ENCODE measurements around the gene UBE2L6. TPM values are rescaled to one million over a fixed set of nuclear protein-coding genes. Genes with fewer than 3 reads are reported as not detected.

UBE2L6 gene
- total RNA-seq, 1 donor from 2014 or later = 120 TPM

DNA sequence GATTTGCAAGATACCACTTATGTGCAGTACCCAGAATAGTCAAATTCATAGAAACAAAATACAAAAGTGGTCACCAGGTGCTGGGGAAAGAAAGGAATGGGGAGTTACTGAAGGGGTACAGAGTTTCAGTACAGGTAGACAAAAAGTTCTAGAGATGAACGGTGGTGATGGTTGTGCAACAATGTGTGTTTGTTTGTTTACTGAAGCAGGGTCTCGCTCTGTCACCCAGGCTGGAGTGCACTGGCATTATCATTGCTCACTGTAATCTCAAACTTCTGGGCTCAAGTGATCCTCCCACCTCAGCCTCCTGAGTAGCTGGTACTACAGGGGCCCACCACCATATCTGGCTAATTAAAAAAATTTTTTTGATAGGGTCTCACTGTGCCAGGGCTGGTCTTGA is 12.1 kb downstream of the UBE2L6 start:
- TF ChIP-seq, protein P1, sequence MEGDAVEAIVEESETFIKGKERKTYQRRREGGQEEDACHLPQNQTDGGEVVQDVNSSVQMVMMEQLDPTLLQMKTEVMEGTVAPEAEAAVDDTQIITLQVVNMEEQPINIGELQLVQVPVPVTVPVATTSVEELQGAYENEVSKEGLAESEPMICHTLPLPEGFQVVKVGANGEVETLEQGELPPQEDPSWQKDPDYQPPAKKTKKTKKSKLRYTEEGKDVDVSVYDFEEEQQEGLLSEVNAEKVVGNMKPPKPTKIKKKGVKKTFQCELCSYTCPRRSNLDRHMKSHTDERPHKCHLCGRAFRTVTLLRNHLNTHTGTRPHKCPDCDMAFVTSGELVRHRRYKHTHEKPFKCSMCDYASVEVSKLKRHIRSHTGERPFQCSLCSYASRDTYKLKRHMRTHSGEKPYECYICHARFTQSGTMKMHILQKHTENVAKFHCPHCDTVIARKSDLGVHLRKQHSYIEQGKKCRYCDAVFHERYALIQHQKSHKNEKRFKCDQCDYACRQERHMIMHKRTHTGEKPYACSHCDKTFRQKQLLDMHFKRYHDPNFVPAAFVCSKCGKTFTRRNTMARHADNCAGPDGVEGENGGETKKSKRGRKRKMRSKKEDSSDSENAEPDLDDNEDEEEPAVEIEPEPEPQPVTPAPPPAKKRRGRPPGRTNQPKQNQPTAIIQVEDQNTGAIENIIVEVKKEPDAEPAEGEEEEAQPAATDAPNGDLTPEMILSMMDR (IDR thresholded peaks at IDR 0.05) = no peak
- Histone ChIP-seq H3K27me3 (no peaks in the 10 kb centered on the region), H3K4me1 (no peaks in the 10 kb centered on the region), H3K27ac (no peak overlapping the region), H3K36me3 (peaks cover 100% of the 10 kb centered on the region), H3K9me3 (no peaks in the 10 kb centered on the region), H3K4me3 (no peak overlapping the region)
- DNase-seq = no peak
- ATAC-seq = no peak
- intact Hi-C loops (cut with DNase I) = no loop called here

DNA sequence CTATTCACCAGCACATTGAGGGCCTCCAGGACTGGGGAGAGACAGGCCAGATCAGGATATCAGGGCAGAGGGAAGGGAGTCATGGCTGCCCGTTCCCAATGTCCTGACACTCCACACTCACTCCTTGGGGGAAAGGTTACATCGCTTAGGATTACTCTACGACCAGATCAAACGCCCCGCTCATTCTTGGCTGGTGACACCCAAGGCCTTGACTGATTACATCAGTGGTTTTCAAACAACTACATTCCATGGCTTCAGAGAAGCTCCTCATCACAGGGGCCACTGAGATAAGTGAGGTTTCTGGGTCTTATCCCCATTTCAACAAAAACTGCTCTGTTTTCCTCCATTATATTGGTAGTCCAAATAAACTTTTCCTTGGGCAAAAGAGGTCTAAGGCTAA is 15.0 kb downstream of the UBE2L6 start:
- Histone ChIP-seq H3K27me3 (no peaks in the 10 kb centered on the region), H3K9me3 (no peaks in the 10 kb centered on the region), H3K27ac (no peak overlapping the region), H3K4me3 (no peak overlapping the region), H3K4me1 (no peaks in the 10 kb centered on the region), H3K36me3 (peaks cover 83% of the 10 kb centered on the region)
- no peak for ATAC-seq
- TF ChIP-seq, protein P1 (IDR thresholded peaks at IDR 0.05) = no peak
- intact Hi-C loops (cut with DNase I) = no loop called here
- no peak for DNase-seq

GRCh38 chr11:57551941-57552340 is 15.5 kb downstream of the UBE2L6 start:
- DNase-seq = no peak
- H3K4me3 ChIP-seq = no peak overlapping the region
- TF ChIP-seq, protein P1 (IDR thresholded peaks at IDR 0.05) = no peak
- no peak for ATAC-seq
- intact Hi-C loops (cut with DNase I) = no loop called here
- no peaks in the 10 kb centered on the region for H3K27me3 ChIP-seq
- peaks cover 80% of the 10 kb centered on the region for H3K36me3 ChIP-seq
- no peak overlapping the region for H3K27ac ChIP-seq
- H3K9me3 ChIP-seq = no peaks in the 10 kb centered on the region
- H3K4me1 ChIP-seq = no peaks in the 10 kb centered on the region

DNA sequence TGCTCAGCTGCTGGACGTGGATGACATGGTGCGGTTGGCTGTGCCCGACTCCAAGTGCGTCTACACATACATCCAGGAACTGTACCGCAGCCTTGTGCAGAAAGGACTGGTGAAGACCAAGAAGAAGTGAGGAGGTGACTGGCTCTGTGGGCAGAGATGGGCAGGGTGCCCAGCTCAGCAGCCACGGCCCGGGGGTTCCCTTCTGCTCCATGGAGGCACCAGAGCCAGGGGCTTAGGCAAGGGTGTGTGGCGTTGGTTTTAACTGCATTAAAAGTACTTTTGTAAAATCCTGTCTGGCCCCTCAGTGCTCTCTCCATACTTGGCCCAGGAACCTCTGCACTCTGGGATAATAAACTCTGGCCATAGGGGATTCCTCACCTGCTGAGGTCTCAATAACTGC is 17.5 kb downstream of the UBE2L6 start:
- ATAC-seq (no peak), DNase-seq (no peak)
- Histone ChIP-seq H3K4me3 (no peak overlapping the region), H3K36me3 (peaks cover 65% of the 10 kb centered on the region), H3K9me3 (no peaks in the 10 kb centered on the region), H3K4me1 (no peaks in the 10 kb centered on the region), H3K27ac (no peak overlapping the region), H3K27me3 (no peaks in the 10 kb centered on the region)
- TF ChIP-seq, protein P1 (IDR thresholded peaks at IDR 0.05) = no peak
- intact Hi-C loops (cut with DNase I) = no loop called here

- Histone ChIP-seq H3K9me3 (no peaks in the 10 kb centered on the region), H3K27ac (no peak overlapping the region), H3K4me3 (no peak overlapping the region), H3K36me3 (peaks cover 45% of the 10 kb centered on the region), H3K27me3 (no peaks in the 10 kb centered on the region), H3K4me1 (no peaks in the 10 kb centered on the region)
- TF ChIP-seq, protein P1 (IDR thresholded peaks at IDR 0.05) = no peak
- peak; percentile 52 for ATAC-seq
- no peak for DNase-seq
- intact Hi-C loops (cut with DNase I) = no loop called here
Observed at GRCh38 chr11:57547854-57548377, 19.6 kb downstream of the UBE2L6 start.
